ENCODE data around the gene RPL26.

DNA sequence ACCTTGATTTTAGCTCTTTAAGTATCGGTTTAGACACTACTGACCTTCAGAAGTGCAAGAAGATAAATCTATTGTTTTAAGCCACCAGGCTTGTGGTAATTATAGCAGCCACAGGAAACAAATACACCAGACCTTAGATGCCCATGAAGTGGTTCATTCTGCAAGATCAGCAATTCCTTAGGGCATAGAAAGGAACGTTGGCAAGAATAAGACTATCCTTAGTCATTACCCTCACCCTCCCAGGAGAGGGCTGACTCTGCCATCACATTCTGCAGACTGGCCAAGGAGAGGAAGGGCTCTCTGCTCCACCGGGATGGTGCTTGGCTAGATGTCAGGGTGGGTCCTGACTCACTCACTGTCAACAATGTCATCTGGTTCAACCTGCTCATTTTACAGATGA is 38.6 kb upstream of the RPL26 start:
- TF ChIP-seq, protein P1, sequence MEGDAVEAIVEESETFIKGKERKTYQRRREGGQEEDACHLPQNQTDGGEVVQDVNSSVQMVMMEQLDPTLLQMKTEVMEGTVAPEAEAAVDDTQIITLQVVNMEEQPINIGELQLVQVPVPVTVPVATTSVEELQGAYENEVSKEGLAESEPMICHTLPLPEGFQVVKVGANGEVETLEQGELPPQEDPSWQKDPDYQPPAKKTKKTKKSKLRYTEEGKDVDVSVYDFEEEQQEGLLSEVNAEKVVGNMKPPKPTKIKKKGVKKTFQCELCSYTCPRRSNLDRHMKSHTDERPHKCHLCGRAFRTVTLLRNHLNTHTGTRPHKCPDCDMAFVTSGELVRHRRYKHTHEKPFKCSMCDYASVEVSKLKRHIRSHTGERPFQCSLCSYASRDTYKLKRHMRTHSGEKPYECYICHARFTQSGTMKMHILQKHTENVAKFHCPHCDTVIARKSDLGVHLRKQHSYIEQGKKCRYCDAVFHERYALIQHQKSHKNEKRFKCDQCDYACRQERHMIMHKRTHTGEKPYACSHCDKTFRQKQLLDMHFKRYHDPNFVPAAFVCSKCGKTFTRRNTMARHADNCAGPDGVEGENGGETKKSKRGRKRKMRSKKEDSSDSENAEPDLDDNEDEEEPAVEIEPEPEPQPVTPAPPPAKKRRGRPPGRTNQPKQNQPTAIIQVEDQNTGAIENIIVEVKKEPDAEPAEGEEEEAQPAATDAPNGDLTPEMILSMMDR (IDR thresholded peaks at IDR 0.05; ENCODE audit: low read depth, low read length, poor library complexity, severe bottlenecking) = no peak
- no peak for TF ChIP-seq EZH2phosphoT487 (IDR thresholded peaks at IDR 0.05; ENCODE audit: borderline replicate concordance, low read length)
